Memory B cell (primary cell): Measurements from ENCODE around the gene ZFPM1.
"Not testable (repeated sequence)": the region's sequence is repeated elsewhere in the genome, so short reads cannot be mapped to it uniquely, and the experiment has no call there.

Experiments used
- ATAC-seq: fragments of 150-1000 bp; cut with Tn5 transposase; 2 replicates; pipeline ENCODE4 v1.10.0; 2021; ENCODE audit warnings: low read depth, mild to moderate bottlenecking, moderate library complexity
- DNase-seq, 2 donors: peaks; one replicate each; pipeline ENCODE4 v3.0.0; 2022; ENCODE audit warnings: low spot score in 2 of 2
- H3K27ac Mint-ChIP-seq: one replicate; pipeline ENCODE4 v1.8.0; 2022; ENCODE audit warnings: mild to moderate bottlenecking, moderate library complexity, mixed read lengths
- H3K27me3 Mint-ChIP-seq: one replicate; pipeline ENCODE4 v1.8.0; 2022; ENCODE audit warnings: mixed read lengths
- H3K36me3 Mint-ChIP-seq: one replicate; pipeline ENCODE4 v1.8.0; 2022; ENCODE audit warnings: mild to moderate bottlenecking, mixed read lengths
- H3K4me1 Mint-ChIP-seq: one replicate; pipeline ENCODE4 v1.8.0; 2022; ENCODE audit warnings: mixed read lengths
- H3K4me3 Mint-ChIP-seq: one replicate; pipeline ENCODE4 v1.8.0; 2022; ENCODE audit warnings: mild to moderate bottlenecking, moderate library complexity, mixed read lengths
- H3K9me3 Mint-ChIP-seq: one replicate; pipeline ENCODE4 v1.8.0; 2022; ENCODE audit warnings: mixed read lengths

ZFPM1 gene

GRCh38 chr16:88466949-88467348 lies 13.9 kb downstream of the ZFPM1 start:
- Mint-ChIP-seq H3K36me3 (no peaks in the 10 kb centered on the region), H3K4me1 (peaks cover 32% of the 10 kb centered on the region), H3K4me3 (no peak overlapping the region), H3K9me3 (no peaks in the 10 kb centered on the region), H3K27ac (no peak overlapping the region), H3K27me3 (no peaks in the 10 kb centered on the region)
- DNase-seq (no peak), ATAC-seq (no peak)

- Mint-ChIP-seq H3K9me3 (no peaks in the 10 kb centered on the region), H3K27ac (no peak overlapping the region), H3K4me1 (peaks cover 32% of the 10 kb centered on the region), H3K4me3 (no peak overlapping the region), H3K27me3 (no peaks in the 10 kb centered on the region), H3K36me3 (no peaks in the 10 kb centered on the region)
- DNase-seq (no peak), ATAC-seq (no peak)
These were observed 14.5 kb downstream of the ZFPM1 start for GRCh38 chr16:88467541-88467944.

GRCh38 chr16:88468275-88469129 lies 15.4 kb downstream of the ZFPM1 start:
- Mint-ChIP-seq H3K27ac (no peak overlapping the region), H3K4me3 (no peak overlapping the region), H3K36me3 (no peaks in the 10 kb centered on the region), H3K4me1 (peaks cover 29% of the 10 kb centered on the region), H3K9me3 (no peaks in the 10 kb centered on the region), H3K27me3 (no peaks in the 10 kb centered on the region)
- ATAC-seq, result peak; percentile 33
- DNase-seq, result no peak

DNA sequence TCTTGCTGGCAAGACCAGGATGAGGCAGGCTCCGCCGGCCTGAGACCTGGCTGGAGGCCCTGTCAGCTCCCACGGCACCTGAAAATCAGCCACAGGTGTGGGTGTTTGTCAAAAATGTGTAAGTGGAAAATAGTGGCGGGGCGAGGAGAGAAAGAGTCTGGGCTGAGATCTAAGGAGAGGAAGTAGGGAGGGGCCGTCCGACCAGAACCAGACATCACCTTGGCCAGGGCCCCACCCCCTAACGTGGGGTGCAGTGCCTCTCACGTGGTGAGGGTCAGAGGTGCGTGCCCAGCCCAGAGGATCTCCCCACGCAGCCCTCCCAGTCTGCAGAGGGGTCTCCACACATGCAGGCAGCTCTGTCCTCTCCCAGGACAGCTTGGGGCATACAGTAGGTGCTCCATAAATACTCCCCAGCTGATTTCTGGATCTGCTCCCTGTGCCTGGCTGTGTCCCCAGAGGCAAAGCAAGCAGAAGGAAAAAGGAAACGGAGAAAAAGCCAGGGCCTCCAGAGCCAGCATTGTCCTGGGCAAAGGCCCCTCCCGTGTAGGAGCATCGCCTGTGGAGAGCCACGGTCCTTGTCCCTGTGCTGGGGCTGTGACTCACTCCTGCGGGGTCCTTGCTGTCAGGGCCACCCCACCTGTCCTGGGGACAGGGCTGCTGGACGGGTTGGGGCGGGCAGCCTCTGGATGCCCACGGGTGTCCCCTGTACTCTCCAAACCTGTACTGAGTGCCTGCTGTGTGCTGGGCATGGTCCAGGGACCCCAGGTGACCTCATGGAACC lies 16.7 kb downstream of the ZFPM1 start:
- no peak for DNase-seq
- Mint-ChIP-seq H3K4me3 (peak overlapping the region; percentile 50), H3K9me3 (no peaks in the 10 kb centered on the region), H3K27me3 (no peaks in the 10 kb centered on the region), H3K27ac (peak overlapping the region; percentile 46), H3K36me3 (no peaks in the 10 kb centered on the region), H3K4me1 (peaks cover 23% of the 10 kb centered on the region)
- ATAC-seq, result peak; percentile 61

DNA sequence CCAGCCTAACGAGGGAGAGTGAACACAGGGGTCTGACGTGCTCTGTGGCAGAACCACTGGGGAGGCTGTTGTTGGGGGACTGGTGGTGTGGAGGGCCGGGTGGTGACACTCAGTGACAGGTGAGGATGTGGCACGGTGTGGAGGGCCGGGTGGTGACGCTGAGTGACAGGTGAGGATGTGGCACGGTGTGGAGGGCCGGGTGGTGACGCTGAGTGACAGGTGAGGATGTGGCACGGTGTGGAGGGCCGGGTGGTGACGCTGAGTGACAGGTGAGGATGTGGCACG lies 17.3 kb downstream of the ZFPM1 start:
- H3K9me3 Mint-ChIP-seq, H3K27me3 Mint-ChIP-seq, H3K36me3 Mint-ChIP-seq, DNase-seq, H3K4me3 Mint-ChIP-seq, ATAC-seq: not testable (repeated sequence)
- peaks cover 21% of the 10 kb centered on the region for H3K4me1 Mint-ChIP-seq
- H3K27ac Mint-ChIP-seq, result peak overlapping the region; percentile 38

DNA sequence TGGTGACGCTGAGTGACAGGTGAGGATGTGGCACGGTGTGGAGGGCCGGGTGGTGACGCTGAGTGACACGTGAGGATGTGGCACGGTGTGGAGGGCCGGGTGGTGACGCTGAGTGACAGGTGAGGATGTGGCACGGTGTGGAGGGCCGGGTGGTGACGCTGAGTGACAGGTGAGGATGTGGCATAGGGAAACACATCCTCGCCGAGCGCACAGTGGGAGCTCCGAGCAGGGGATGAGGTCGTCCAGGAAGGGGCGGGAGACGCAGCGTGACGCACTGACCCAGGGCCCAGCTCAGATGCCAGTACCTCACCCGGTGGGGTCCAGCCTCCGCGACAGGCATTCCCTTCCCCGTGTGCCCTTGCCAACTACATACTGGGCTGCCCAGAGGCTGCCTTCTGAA lies 17.6 kb downstream of the ZFPM1 start:
- not testable (repeated sequence) for H3K9me3 Mint-ChIP-seq, H3K4me3 Mint-ChIP-seq, H3K27ac Mint-ChIP-seq, DNase-seq, H3K27me3 Mint-ChIP-seq, ATAC-seq, H3K36me3 Mint-ChIP-seq
- peaks cover 21% of the 10 kb centered on the region for H3K4me1 Mint-ChIP-seq

DNA sequence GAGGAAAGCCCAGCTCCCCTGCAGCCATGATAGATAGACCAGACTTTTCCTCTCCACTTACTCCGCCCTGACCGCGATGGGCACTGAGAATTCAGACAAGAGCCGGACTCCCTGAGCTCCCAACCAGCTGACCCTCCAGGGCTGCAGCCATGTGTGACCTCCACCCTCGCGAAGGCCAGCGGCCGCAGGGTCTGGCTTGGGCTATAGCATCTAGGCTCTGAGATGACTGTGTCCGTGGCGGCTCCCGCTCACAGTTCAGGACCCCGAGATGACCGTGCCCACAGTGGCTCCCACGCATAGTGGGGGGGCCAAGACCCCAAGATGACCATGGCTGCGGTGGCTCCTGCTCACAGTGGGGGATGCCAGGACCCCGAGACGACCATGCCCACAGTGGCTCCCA lies 18.0 kb downstream of the ZFPM1 start:
- Mint-ChIP-seq H3K4me3 (no peak overlapping the region), H3K36me3 (no peaks in the 10 kb centered on the region), H3K27me3 (no peaks in the 10 kb centered on the region), H3K4me1 (peaks cover 21% of the 10 kb centered on the region), H3K27ac (no peak overlapping the region), H3K9me3 (no peaks in the 10 kb centered on the region)
- ATAC-seq, result no peak
- no peak for DNase-seq

- peaks cover 21% of the 10 kb centered on the region for H3K4me1 Mint-ChIP-seq
- no peak for DNase-seq
- no peaks in the 10 kb centered on the region for H3K9me3 Mint-ChIP-seq
- no peak for ATAC-seq
- no peaks in the 10 kb centered on the region for H3K36me3 Mint-ChIP-seq
- no peak overlapping the region for H3K4me3 Mint-ChIP-seq
- H3K27ac Mint-ChIP-seq, result no peak overlapping the region
- no peaks in the 10 kb centered on the region for H3K27me3 Mint-ChIP-seq
These were observed 18.5 kb downstream of the ZFPM1 start for GRCh38 chr16:88471575-88471974.

- no peaks in the 10 kb centered on the region for H3K27me3 Mint-ChIP-seq
- H3K4me1 Mint-ChIP-seq, result peaks cover 22% of the 10 kb centered on the region
- H3K4me3 Mint-ChIP-seq, result no peak overlapping the region
- H3K36me3 Mint-ChIP-seq, result no peaks in the 10 kb centered on the region
- peak; percentile 11 for ATAC-seq
- H3K9me3 Mint-ChIP-seq, result no peaks in the 10 kb centered on the region
- H3K27ac Mint-ChIP-seq, result no peak overlapping the region
- DNase-seq, result no peak
These were observed 19.0 kb downstream of the ZFPM1 start for GRCh38 chr16:88472069-88472468.

- DNase-seq, result no peak
- H3K4me1 Mint-ChIP-seq, result peaks cover 25% of the 10 kb centered on the region
- H3K27ac Mint-ChIP-seq, result no peak overlapping the region
- H3K36me3 Mint-ChIP-seq, result no peaks in the 10 kb centered on the region
- no peak for ATAC-seq
- no peaks in the 10 kb centered on the region for H3K9me3 Mint-ChIP-seq
- no peak overlapping the region for H3K4me3 Mint-ChIP-seq
- no peaks in the 10 kb centered on the region for H3K27me3 Mint-ChIP-seq
These were observed 19.6 kb downstream of the ZFPM1 start for GRCh38 chr16:88472637-88473205.

- DNase-seq, result no peak
- Mint-ChIP-seq H3K36me3 (no peaks in the 10 kb centered on the region), H3K4me1 (peaks cover 34% of the 10 kb centered on the region), H3K4me3 (no peak overlapping the region), H3K9me3 (no peaks in the 10 kb centered on the region), H3K27me3 (no peaks in the 10 kb centered on the region), H3K27ac (no peak overlapping the region)
- ATAC-seq, result no peak
These were observed 20.8 kb downstream of the ZFPM1 start for GRCh38 chr16:88473666-88474534.

- Mint-ChIP-seq H3K4me1 (peaks cover 32% of the 10 kb centered on the region), H3K36me3 (no peaks in the 10 kb centered on the region), H3K27me3 (no peaks in the 10 kb centered on the region), H3K4me3 (no peak overlapping the region), H3K27ac (no peak overlapping the region), H3K9me3 (no peaks in the 10 kb centered on the region)
- no peak for ATAC-seq
- DNase-seq, result no peak
These were observed 22.0 kb downstream of the ZFPM1 start for GRCh38 chr16:88475037-88475436.

GRCh38 chr16:88476203-88476602 lies 23.1 kb downstream of the ZFPM1 start:
- H3K9me3 Mint-ChIP-seq, result no peaks in the 10 kb centered on the region
- no peak for ATAC-seq
- H3K27me3 Mint-ChIP-seq, result no peaks in the 10 kb centered on the region
- DNase-seq, result no peak
- no peaks in the 10 kb centered on the region for H3K36me3 Mint-ChIP-seq
- H3K27ac Mint-ChIP-seq, result no peak overlapping the region
- peaks cover 30% of the 10 kb centered on the region for H3K4me1 Mint-ChIP-seq
- H3K4me3 Mint-ChIP-seq, result no peak overlapping the region
